Measurements from ENCODE around the gene NRF1. TPM values are rescaled to one million over a fixed set of nuclear protein-coding genes. Genes with fewer than 3 reads are reported as not detected.

NRF1 gene
- total RNA-seq, 1 experiment from 2014 or later: 25.9 TPM

DNA sequence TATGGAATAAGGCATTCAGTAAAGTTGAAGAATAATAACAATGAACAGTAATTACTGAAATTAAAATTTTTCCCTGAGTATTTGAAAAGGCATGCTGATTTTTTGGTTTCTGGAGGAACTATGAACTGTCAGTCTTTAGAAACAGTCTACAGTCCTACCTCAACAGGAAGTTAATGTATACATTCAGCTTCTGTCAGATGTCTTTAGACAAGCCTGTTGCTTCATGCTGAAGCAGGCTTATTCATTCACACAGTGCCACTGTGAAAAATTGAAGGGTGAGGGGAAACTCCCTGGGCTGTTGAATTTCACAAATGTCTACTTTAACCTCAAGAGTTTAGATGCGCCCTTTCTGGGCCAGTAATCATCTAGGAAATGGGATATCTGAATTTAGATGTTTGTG lies 3.5 kb downstream of the NRF1 start:
- ChIA-PET RAD21 (ENCODE audit: low non-redundant PET in 1 of 2, low total read pairs in 2 of 2, uncharacterized antibody in 2 of 2, unreplicated experiment in 2 of 2) (no interaction called here), POLR2A (no interaction called here), CTCF (no interaction called here)
- DNase-seq (ENCODE audit: low read depth, low spot score): no peak
- H3K4me2 ChIP-seq (ENCODE audit: low read length): no peak overlapping the region
- peaks cover 6 to 21% of the 10 kb centered on the region in 2 experiments; a peak in 3 of 4 replicates for H3K4me1 ChIP-seq (ENCODE audit: control insufficient read depth in 1 of 2, insufficient read depth in 2 of 2, low read length in 2 of 2)
- peaks cover 9% of the 10 kb centered on the region; the same call in 1 of the 2 replicates for H4K20me1 ChIP-seq (ENCODE audit: insufficient read depth)
- TF ChIP-seq YY1 (IDR thresholded peaks at IDR 0.05; ENCODE audit: extremely low read depth, insufficient replicate concordance, low read depth, low read length) (no peak), CEBPB (IDR thresholded peaks at IDR 0.05; ENCODE audit: low read depth) (no peak), ELF1 (IDR thresholded peaks at IDR 0.05; ENCODE audit: borderline replicate concordance, low read depth) (no peak), TCF7L2 (IDR thresholded peaks at IDR 0.05; ENCODE audit: borderline replicate concordance, extremely low read depth, insufficient read depth, insufficient read length) (no peak), POLR2A (IDR thresholded peaks at IDR 0.05; ENCODE audit: borderline replicate concordance, extremely low read depth, insufficient read depth, insufficient read length) (no peak), EGR1 (IDR thresholded peaks at IDR 0.05; ENCODE audit: low read depth) (no peak), SP1 (IDR thresholded peaks at IDR 0.05; ENCODE audit: low read depth) (no peak), ZNF274 (IDR thresholded peaks at IDR 0.05; ENCODE audit: low read depth, low read length) (no peak), EZH2phosphoT487 (IDR thresholded peaks at IDR 0.05; ENCODE audit: borderline replicate concordance) (no peak), ZFX (IDR thresholded peaks at IDR 0.05) (no peak)
- H3K27ac ChIP-seq (ENCODE audit: low read depth, low read length): no peak overlapping the region
- H2AFZ ChIP-seq (ENCODE audit: low read depth, low read length, poor library complexity, severe bottlenecking): no peak overlapping the region
- BruUV-seq (replicated peaks): no TSS peak
- intact Hi-C loops (cut with micrococcal nuclease): no loop called here
- no peak for ATAC-seq
- H3K9me3 ChIP-seq (ENCODE audit: control insufficient read depth in 1 of 2, insufficient read depth in 1 of 2, low read depth in 1 of 2, low read length in 2 of 2): no peaks in the 10 kb centered on the region
- peaks cover 94% of the 10 kb centered on the region for H3K79me2 ChIP-seq (ENCODE audit: insufficient read depth, low read length)
- no peaks in the 10 kb centered on the region for H3K36me3 ChIP-seq (ENCODE audit: control insufficient read depth in 1 of 2, insufficient read depth in 2 of 2, low read length in 2 of 2)
- no peak overlapping the region for H3K4me3 ChIP-seq (replicated peaks in 1 of 2; ENCODE audit: low read depth in 1 of 2, low read length in 2 of 2)
- H3K27me3 ChIP-seq (ENCODE audit: insufficient read depth, low read length): no peaks in the 10 kb centered on the region
- no peak overlapping the region for H3K9ac ChIP-seq (ENCODE audit: low read length)
- H3K9me2 ChIP-seq (ENCODE audit: insufficient read depth): no peaks in the 10 kb centered on the region

DNA sequence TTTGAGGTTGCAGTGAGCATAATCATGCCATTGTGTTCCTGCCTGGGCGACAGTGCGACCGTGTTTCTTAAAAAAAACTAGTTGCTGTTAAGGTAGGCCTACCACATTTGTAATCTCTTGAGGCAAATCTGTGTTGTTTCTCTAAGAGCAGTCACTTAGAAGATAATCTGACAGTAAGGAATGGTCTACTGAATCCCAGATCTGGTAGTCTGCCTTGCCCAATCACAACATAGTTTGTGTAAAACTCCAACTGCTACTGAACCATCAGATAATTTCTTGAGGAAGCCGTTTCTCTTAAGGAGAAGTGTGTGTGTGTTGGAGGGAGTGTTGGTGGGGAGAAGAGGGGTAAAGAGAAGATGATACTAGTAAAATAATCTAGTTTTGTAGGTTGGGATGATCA lies 5.0 kb downstream of the NRF1 start:
- no peak for ATAC-seq
- intact Hi-C loops (cut with micrococcal nuclease): no loop called here
- peaks cover 6 to 15% of the 10 kb centered on the region in 2 experiments; a peak in 3 of 4 replicates for H3K4me1 ChIP-seq (ENCODE audit: control insufficient read depth in 1 of 2, insufficient read depth in 2 of 2, low read length in 2 of 2)
- no peaks in the 10 kb centered on the region for H3K27me3 ChIP-seq (ENCODE audit: insufficient read depth, low read length)
- H3K9me3 ChIP-seq (ENCODE audit: control insufficient read depth in 1 of 2, insufficient read depth in 1 of 2, low read depth in 1 of 2, low read length in 2 of 2): no peaks in the 10 kb centered on the region
- H3K9ac ChIP-seq (ENCODE audit: low read length): no peak overlapping the region
- no peak overlapping the region for H3K4me2 ChIP-seq (ENCODE audit: low read length)
- TF ChIP-seq EZH2phosphoT487 (IDR thresholded peaks at IDR 0.05; ENCODE audit: borderline replicate concordance): no peak
- TF ChIP-seq TCF7L2 (IDR thresholded peaks at IDR 0.05; ENCODE audit: borderline replicate concordance, extremely low read depth, insufficient read depth, insufficient read length): no peak
- no peak for TF ChIP-seq RAD21 (IDR thresholded peaks at IDR 0.05; ENCODE audit: low read depth)
- no peak for TF ChIP-seq JUND (IDR thresholded peaks at IDR 0.05)
- H3K4me3 ChIP-seq (replicated peaks in 1 of 2; ENCODE audit: low read depth in 1 of 2, low read length in 2 of 2): no peak overlapping the region
- DNase-seq (ENCODE audit: low read depth, low spot score): no peak
- BruUV-seq (replicated peaks): no TSS peak
- H3K27ac ChIP-seq (ENCODE audit: low read depth, low read length): no peak overlapping the region
- peaks cover 18% of the 10 kb centered on the region; the same call in 1 of the 2 replicates for H4K20me1 ChIP-seq (ENCODE audit: insufficient read depth)
- POLR2A ChIA-PET: no interaction called here
- H3K36me3 ChIP-seq (ENCODE audit: control insufficient read depth in 1 of 2, insufficient read depth in 2 of 2, low read length in 2 of 2): no peaks in the 10 kb centered on the region
- H2AFZ ChIP-seq (ENCODE audit: low read depth, low read length, poor library complexity, severe bottlenecking): no peak overlapping the region
- CTCF ChIA-PET: no interaction called here
- no peaks in the 10 kb centered on the region for H3K9me2 ChIP-seq (ENCODE audit: insufficient read depth)
- peaks cover 95% of the 10 kb centered on the region for H3K79me2 ChIP-seq (ENCODE audit: insufficient read depth, low read length)
- RAD21 ChIA-PET (ENCODE audit: low non-redundant PET in 1 of 2, low total read pairs in 2 of 2, uncharacterized antibody in 2 of 2, unreplicated experiment in 2 of 2): no interaction called here
